HG02571 (cell line): ENCODE results near the gene TUBB2A.

Source experiments
- ATAC-seq: cut with Tn5 transposase; IDR thresholded peaks from one replicate; pipeline ENCODE4 v1.9.1; 2021; ENCODE audit warnings: mild to moderate bottlenecking, moderate library complexity; ENCODE audit not compliant: unreplicated experiment

Gene TUBB2A

GRCh38 chr6:3124667-3125066 is 32.7 kb downstream of the TUBB2A start:
- ATAC-seq: no peak

GRCh38 chr6:3122823-3123182 is 34.5 kb downstream of the TUBB2A start:
- no peak for ATAC-seq

GRCh38 chr6:3120765-3121089 is 36.6 kb downstream of the TUBB2A start:
- ATAC-seq: no peak

- ATAC-seq: peak; percentile 29
Observed at GRCh38 chr6:3119040-3119723, 38.2 kb downstream of the TUBB2A start.

- ATAC-seq: peak; percentile 88
Observed at GRCh38 chr6:3118353-3119039, 38.8 kb downstream of the TUBB2A start, which contains the start of gene BPHL. Gene BPHL, plus strand, starts transcription at chr6:3118711. Its CDS starts 30 bp downstream, at chr6:3118741.

- no peak for ATAC-seq
Observed at GRCh38 chr6:3117912-3118352, 39.4 kb downstream of the TUBB2A start.

- ATAC-seq: no peak
Observed at GRCh38 chr6:3114377-3114776, 43.0 kb downstream of the TUBB2A start.

- no peak for ATAC-seq
Observed at GRCh38 chr6:3109761-3110160, 47.6 kb downstream of the TUBB2A start.

GRCh38 chr6:3108746-3109414 is 48.5 kb downstream of the TUBB2A start:
- ATAC-seq: no peak
